Loucy (cell line): ENCODE results near the gene OPA3.
A peak's percentile ranks its signal among the peaks of the same experiment; 100 is the strongest.

Experiments used
- H2AFZ ChIP-seq: fragments of 200-600 bp; sonication (generic); 2 replicates; pipeline ENCODE4 v1.6.0; 2016; ENCODE audit warnings: antibody characterized with exemption, mild to moderate bottlenecking, low read length, moderate library complexity
- H3F3A ChIP-seq: fragments of 200-600 bp; 2 replicates; pipeline ENCODE4 v1.6.0; 2016; ENCODE audit warnings: antibody characterized with exemption, low read depth, mild to moderate bottlenecking
- H3K27me3 ChIP-seq: fragments of 200-600 bp; sonication (generic); 2 replicates; pipeline ENCODE4 v1.6.1; 2014; ENCODE audit warnings: low read length, mild to moderate bottlenecking; ENCODE audit not compliant: insufficient read depth, poor library complexity, severe bottlenecking
- H3K36me3 ChIP-seq: fragments of 200-600 bp; sonication (generic); 2 replicates; pipeline ENCODE4 v1.6.1; 2016; ENCODE audit warnings: low read length; ENCODE audit not compliant: insufficient read depth
- H3K4me1 ChIP-seq: fragments of 200-600 bp; sonication (generic); 2 replicates; pipeline ENCODE4 v1.5.1; 2014; ENCODE audit warnings: low read length, mild to moderate bottlenecking; ENCODE audit not compliant: insufficient read depth, poor library complexity, severe bottlenecking
- H3K4me2 ChIP-seq: fragments of 200-600 bp; sonication (generic); 2 replicates; pipeline ENCODE4 v1.6.0; 2014; ENCODE audit warnings: antibody characterized with exemption, low read length, low read depth, mild to moderate bottlenecking; ENCODE audit not compliant: poor library complexity, severe bottlenecking
- H3K4me3 ChIP-seq: fragments of 200-600 bp; sonication (generic); 2 replicates; pipeline ENCODE4 v1.5.1; 2014; ENCODE audit warnings: low read length, mild to moderate bottlenecking, mixed read lengths; ENCODE audit not compliant: poor library complexity, severe bottlenecking
- H3K79me2 ChIP-seq: fragments of 200-600 bp; sonication (generic); 2 replicates; pipeline ENCODE4 v1.6.1; 2014; ENCODE audit warnings: low read length; ENCODE audit not compliant: insufficient read depth
- H3K9ac ChIP-seq: fragments of 200-600 bp; sonication (generic); 2 replicates; pipeline ENCODE4 v1.6.0; 2014; ENCODE audit warnings: mild to moderate bottlenecking, low read depth, low read length, moderate library complexity; ENCODE audit not compliant: poor library complexity, severe bottlenecking
- H3K9me2 ChIP-seq: fragments of 200-600 bp; sonication (generic); replicated peaks from 2 replicates; pipeline ENCODE4 v1.6.1; 2016; ENCODE audit warnings: low read depth, low read length, mixed read lengths
- H3K9me3 ChIP-seq: fragments of 200-600 bp; sonication (generic); 2 replicates; pipeline ENCODE4 v1.6.1; 2014; ENCODE audit warnings: mild to moderate bottlenecking, antibody characterized with exemption, low read length, low read depth; ENCODE audit not compliant: insufficient read depth
- H4K20me1 ChIP-seq: fragments of 200-600 bp; sonication (generic); 2 replicates; pipeline ENCODE4 v1.6.0; 2014; ENCODE audit warnings: antibody characterized with exemption, low read length, mild to moderate bottlenecking; ENCODE audit not compliant: insufficient read depth, poor library complexity, severe bottlenecking
- CTCF ChIP-seq: fragments of 200-600 bp; sonication (generic); conservative IDR thresholded peaks from 2 replicates; pipeline ENCODE4 v1.5.1; 2014; ENCODE audit warnings: mild to moderate bottlenecking, antibody characterized with exemption, low read length
- EZH2phosphoT487 ChIP-seq: fragments of 200-600 bp; IDR thresholded peaks from 2 replicates; pipeline ENCODE4 v1.6.1; 2018; ENCODE audit warnings: antibody characterized with exemption, mild to moderate bottlenecking, moderate library complexity, borderline replicate concordance

OPA3 gene

GRCh38 chr19:45571457-45572220, 13.0 kb downstream of the OPA3 start:
- Histone ChIP-seq H3K9me2 (no peaks in the 10 kb centered on the region), H3K9ac (no peak overlapping the region), H3F3A (no peaks in the 10 kb centered on the region), H3K4me1 (no peaks in the 10 kb centered on the region), H4K20me1 (peaks cover 8% of the 10 kb centered on the region), H3K9me3 (no peaks in the 10 kb centered on the region), H3K79me2 (peaks cover 26% of the 10 kb centered on the region; the same call in 1 of the 2 replicates), H2AFZ (no peak overlapping the region), H3K27me3 (no peaks in the 10 kb centered on the region), H3K4me3 (no peak overlapping the region), H3K4me2 (no peak overlapping the region), H3K36me3 (no peaks in the 10 kb centered on the region)
- no peak for TF ChIP-seq CTCF
- no peak for TF ChIP-seq EZH2phosphoT487

GRCh38 chr19:45569619-45570421, 14.8 kb downstream of the OPA3 start:
- Histone ChIP-seq H3K36me3 (no peaks in the 10 kb centered on the region), H3K9me2 (no peaks in the 10 kb centered on the region), H3F3A (no peaks in the 10 kb centered on the region), H3K9ac (no peak overlapping the region), H3K79me2 (peaks cover 14% of the 10 kb centered on the region; the same call in 1 of the 2 replicates), H3K27me3 (no peaks in the 10 kb centered on the region), H3K9me3 (no peaks in the 10 kb centered on the region), H4K20me1 (peaks cover 8% of the 10 kb centered on the region), H3K4me2 (no peak overlapping the region), H3K4me3 (no peak overlapping the region), H2AFZ (no peak overlapping the region), H3K4me1 (no peaks in the 10 kb centered on the region)
- TF ChIP-seq CTCF (peak; percentile 89), EZH2phosphoT487 (no peak)

GRCh38 chr19:45568732-45569131, 15.9 kb downstream of the OPA3 start:
- no peak overlapping the region for H3K9ac ChIP-seq
- no peaks in the 10 kb centered on the region for H3F3A ChIP-seq
- no peak for TF ChIP-seq CTCF
- TF ChIP-seq EZH2phosphoT487 = no peak
- H3K27me3 ChIP-seq = no peaks in the 10 kb centered on the region
- no peaks in the 10 kb centered on the region for H3K9me3 ChIP-seq
- H2AFZ ChIP-seq = no peak overlapping the region
- no peaks in the 10 kb centered on the region for H3K36me3 ChIP-seq
- H4K20me1 ChIP-seq = peaks cover 8% of the 10 kb centered on the region
- H3K4me1 ChIP-seq = no peaks in the 10 kb centered on the region
- H3K4me3 ChIP-seq = no peak overlapping the region
- no peaks in the 10 kb centered on the region for H3K9me2 ChIP-seq
- H3K79me2 ChIP-seq = peaks cover 13% of the 10 kb centered on the region; the same call in 1 of the 2 replicates
- no peak overlapping the region for H3K4me2 ChIP-seq
